HG03045 (cell line): ENCODE results near the gene PTPRT.

ENCODE experiments used
- ATAC-seq: cut with Tn5 transposase; IDR thresholded peaks from one replicate; pipeline ENCODE4 v1.9.1; 2021; ENCODE audit warnings: mild to moderate bottlenecking, moderate library complexity; ENCODE audit not compliant: unreplicated experiment

Gene PTPRT

GRCh38 chr20:43123180-43123579, 66.5 kb downstream of the PTPRT start:
- ATAC-seq: no peak

- ATAC-seq: no peak
Measured at GRCh38 chr20:43119720-43120119, 70.0 kb downstream of the PTPRT start.

GRCh38 chr20:43102394-43102793, 87.3 kb downstream of the PTPRT start:
- no peak for ATAC-seq

- no peak for ATAC-seq
Measured at GRCh38 chr20:43096931-43097260, 92.8 kb downstream of the PTPRT start.

- ATAC-seq: no peak
Measured at GRCh38 chr20:43096126-43096930, 93.4 kb downstream of the PTPRT start.

GRCh38 chr20:43095034-43095433, 94.7 kb downstream of the PTPRT start:
- no peak for ATAC-seq

- no peak for ATAC-seq
Measured at GRCh38 chr20:43092386-43093088, 97.2 kb downstream of the PTPRT start.

- ATAC-seq: no peak
Measured at GRCh38 chr20:43068482-43068881, 121.2 kb downstream of the PTPRT start.

GRCh38 chr20:43066125-43066524, 123.6 kb downstream of the PTPRT start:
- ATAC-seq: no peak

- ATAC-seq: no peak
Measured at GRCh38 chr20:43065299-43065698, 124.4 kb downstream of the PTPRT start.

GRCh38 chr20:43058077-43058476, 131.6 kb downstream of the PTPRT start:
- ATAC-seq: no peak

GRCh38 chr20:43057317-43057716, 132.4 kb downstream of the PTPRT start:
- ATAC-seq: no peak

GRCh38 chr20:43055181-43055884, 134.4 kb downstream of the PTPRT start:
- ATAC-seq: no peak

- ATAC-seq: no peak
Measured at GRCh38 chr20:43052532-43052931, 137.2 kb downstream of the PTPRT start.

- no peak for ATAC-seq
Measured at GRCh38 chr20:43046966-43047365, 142.7 kb downstream of the PTPRT start.

GRCh38 chr20:43043887-43044286, 145.8 kb downstream of the PTPRT start:
- ATAC-seq: no peak

- no peak for ATAC-seq
Measured at GRCh38 chr20:43040427-43040826, 149.3 kb downstream of the PTPRT start.

- no peak for ATAC-seq
Measured at GRCh38 chr20:43037605-43038309, 151.9 kb downstream of the PTPRT start.

GRCh38 chr20:43034981-43035724, 154.6 kb downstream of the PTPRT start:
- ATAC-seq: no peak

GRCh38 chr20:43032459-43032858, 157.2 kb downstream of the PTPRT start:
- no peak for ATAC-seq

GRCh38 chr20:43029176-43029575, 160.5 kb downstream of the PTPRT start:
- no peak for ATAC-seq
